ENCODE measurements around the gene ARHGEF2. TPM values are rescaled to one million over a fixed set of nuclear protein-coding genes. Genes with fewer than 3 reads are reported as not detected.

Gene ARHGEF2
- total RNA-seq, 1 donor from 2014 or later: 57.1 TPM

GRCh38 chr1:155900161-155900560, 78.2 kb downstream of the ARHGEF2 start:
- peaks cover 24% of the 10 kb centered on the region for H3K36me3 ChIP-seq (ENCODE audit: control insufficient read depth, insufficient read depth, low read length)
- DNase-seq (ENCODE audit: low read depth) (no peak), FAIRE-seq (no peak)
- H3K4me3 ChIP-seq (ENCODE audit: low read depth, low read length): no peak overlapping the region
- no peaks in the 10 kb centered on the region for H3K27me3 ChIP-seq (ENCODE audit: control insufficient read depth, insufficient read depth, low read length)
- no peak for TF ChIP-seq CTCF (IDR thresholded peaks at IDR 0.05; ENCODE audit: insufficient read depth, low read length, severe bottlenecking)

GRCh38 chr1:155899683-155900082, 78.7 kb downstream of the ARHGEF2 start:
- no peak for TF ChIP-seq CTCF (IDR thresholded peaks at IDR 0.05; ENCODE audit: insufficient read depth, low read length, severe bottlenecking)
- no peak overlapping the region for H3K4me3 ChIP-seq (ENCODE audit: low read depth, low read length)
- DNase-seq (ENCODE audit: low read depth) (no peak), FAIRE-seq (no peak)
- no peaks in the 10 kb centered on the region for H3K27me3 ChIP-seq (ENCODE audit: control insufficient read depth, insufficient read depth, low read length)
- H3K36me3 ChIP-seq (ENCODE audit: control insufficient read depth, insufficient read depth, low read length): peaks cover 21% of the 10 kb centered on the region

DNA sequence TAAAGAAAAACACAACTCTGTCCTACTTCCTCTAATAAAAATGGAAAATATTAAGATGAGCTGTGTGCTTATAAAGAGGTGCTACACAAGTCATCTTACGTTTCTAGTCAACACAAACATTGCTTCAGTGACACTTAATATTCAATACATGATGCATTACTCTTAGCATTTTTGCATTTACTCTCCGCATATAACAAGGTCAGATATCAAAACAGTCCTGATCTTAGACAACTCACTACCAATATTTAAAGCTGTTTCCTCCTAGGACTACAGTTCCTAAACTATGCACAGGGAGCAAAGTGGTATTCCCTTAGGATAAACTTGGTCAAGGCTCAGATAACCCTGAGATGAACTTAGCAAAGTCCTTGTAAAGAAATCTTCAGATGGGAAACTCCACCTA, 79.5 kb downstream of the ARHGEF2 start:
- TF ChIP-seq CTCF (IDR thresholded peaks at IDR 0.05; ENCODE audit: insufficient read depth, low read length, severe bottlenecking): no peak
- no peak for FAIRE-seq

GRCh38 chr1:155897746-155898145, 80.6 kb downstream of the ARHGEF2 start:
- FAIRE-seq: no peak
- no peaks in the 10 kb centered on the region for H3K27me3 ChIP-seq (ENCODE audit: control insufficient read depth, insufficient read depth, low read length)
- H3K36me3 ChIP-seq (ENCODE audit: control insufficient read depth, insufficient read depth, low read length): peaks cover 13% of the 10 kb centered on the region
- no peak for DNase-seq (ENCODE audit: low read depth)
- TF ChIP-seq CTCF (IDR thresholded peaks at IDR 0.05; ENCODE audit: insufficient read depth, low read length, severe bottlenecking): no peak
- H3K4me3 ChIP-seq (ENCODE audit: low read depth, low read length): no peak overlapping the region

More for the DNA sequence above, 79.5 kb downstream of the ARHGEF2 start:
- no peak for DNase-seq (ENCODE audit: low read depth)
- Histone ChIP-seq H3K4me3 (ENCODE audit: low read depth, low read length) (no peak overlapping the region), H3K27me3 (ENCODE audit: control insufficient read depth, insufficient read depth, low read length) (no peaks in the 10 kb centered on the region), H3K36me3 (ENCODE audit: control insufficient read depth, insufficient read depth, low read length) (peaks cover 15% of the 10 kb centered on the region)

Other genes starting within 250 kb of the ARHGEF2 start
- 20.1 and 20.5 TPM in 2 replicates for gene GON4L, start 121.3 kb downstream of the ARHGEF2 start, total RNA-seq
- gene SYT11, start 119.0 kb downstream of the ARHGEF2 start, total RNA-seq: 0.26 and 0.77 TPM in 2 replicates
- gene RIT1, start 67.2 kb downstream of the ARHGEF2 start, total RNA-seq: 49.8 and 66.6 TPM in 2 replicates
- gene KHDC4, start 44.1 kb downstream of the ARHGEF2 start, total RNA-seq: 20.3 and 30.3 TPM in 2 replicates
- gene RXFP4, start 36.9 kb downstream of the ARHGEF2 start, total RNA-seq: not detected in 2 replicates
- gene SSR2, start 42.4 kb upstream of the ARHGEF2 start, total RNA-seq: 225 and 564 TPM in 2 replicates
- gene UBQLN4, start 75.3 kb upstream of the ARHGEF2 start, total RNA-seq: 13.7 and 17.4 TPM in 2 replicates
- gene LAMTOR2, start 76.2 kb upstream of the ARHGEF2 start, total RNA-seq: 46.6 and 74.6 TPM in 2 replicates
- gene RAB25, start 82.6 kb upstream of the ARHGEF2 start, total RNA-seq: 30.3 and 83.7 TPM in 2 replicates
- 0.13 and 0.53 TPM in 2 replicates for gene MEX3A, start 103.9 kb upstream of the ARHGEF2 start, total RNA-seq
- 561 and 638 TPM in 2 replicates for gene LMNA, start 136.2 kb upstream of the ARHGEF2 start, total RNA-seq
- gene SEMA4A, start 175.0 kb upstream of the ARHGEF2 start, total RNA-seq: 1.8 and 16.9 TPM in 2 replicates
- 5.8 and 7.4 TPM in 2 replicates for gene SLC25A44, start 215.6 kb upstream of the ARHGEF2 start, total RNA-seq
- gene PMF1, start 234.5 kb upstream of the ARHGEF2 start, total RNA-seq: 55.3 and 55.9 TPM in 2 replicates

Measured in bronchial epithelial cell (primary cell).